GM12891 (cell line): ENCODE data around the gene TEKT2.

Source experiments
- DNase-seq: peaks from one replicate; pipeline ENCODE4 v3.0.0; 2011; ENCODE audit warnings: low spot score; ENCODE audit not compliant: insufficient read length
- FAIRE-seq: peaks from 2 replicates; lab custom pipeline; 2011; peaks lifted over from hg19 to GRCh38; lab: Jason Lieb, UNC
- PAX5 ChIP-seq: IDR thresholded peaks from 2 replicates; pipeline ENCODE4 v1.6.1; 2011; ENCODE audit warnings: low read length, moderate library complexity, mild to moderate bottlenecking; ENCODE audit not compliant: insufficient read depth, severe bottlenecking
- POLR2A ChIP-seq: IDR thresholded peaks from 2 replicates; pipeline ENCODE4 v1.6.1; 2011; ENCODE audit warnings: low read depth, low read length, control low read depth
- POLR2AphosphoS5 ChIP-seq: IDR thresholded peaks from 2 replicates; pipeline ENCODE4 v1.6.1; 2011; ENCODE audit warnings: low read depth, low read length, control low read depth
- POU2F2 ChIP-seq: IDR thresholded peaks from 2 replicates; pipeline ENCODE4 v1.6.1; 2011; ENCODE audit warnings: low read depth, mild to moderate bottlenecking, control low read depth, low read length, moderate library complexity
- SPI1 ChIP-seq: IDR thresholded peaks from 2 replicates; pipeline ENCODE4 v1.6.1; 2011; ENCODE audit warnings: low read depth, low read length, control low read depth
- TAF1 ChIP-seq: IDR thresholded peaks from 2 replicates; pipeline ENCODE4 v1.6.1; 2011; ENCODE audit warnings: low read depth, low read length, control low read depth

TEKT2 gene

GRCh38 chr1:36094621-36095061 is 10.7 kb downstream of the TEKT2 start:
- no peak for TF ChIP-seq TAF1
- no peak for TF ChIP-seq SPI1
- no peak for TF ChIP-seq POLR2AphosphoS5
- DNase-seq (no peak), FAIRE-seq (no peak)

DNA sequence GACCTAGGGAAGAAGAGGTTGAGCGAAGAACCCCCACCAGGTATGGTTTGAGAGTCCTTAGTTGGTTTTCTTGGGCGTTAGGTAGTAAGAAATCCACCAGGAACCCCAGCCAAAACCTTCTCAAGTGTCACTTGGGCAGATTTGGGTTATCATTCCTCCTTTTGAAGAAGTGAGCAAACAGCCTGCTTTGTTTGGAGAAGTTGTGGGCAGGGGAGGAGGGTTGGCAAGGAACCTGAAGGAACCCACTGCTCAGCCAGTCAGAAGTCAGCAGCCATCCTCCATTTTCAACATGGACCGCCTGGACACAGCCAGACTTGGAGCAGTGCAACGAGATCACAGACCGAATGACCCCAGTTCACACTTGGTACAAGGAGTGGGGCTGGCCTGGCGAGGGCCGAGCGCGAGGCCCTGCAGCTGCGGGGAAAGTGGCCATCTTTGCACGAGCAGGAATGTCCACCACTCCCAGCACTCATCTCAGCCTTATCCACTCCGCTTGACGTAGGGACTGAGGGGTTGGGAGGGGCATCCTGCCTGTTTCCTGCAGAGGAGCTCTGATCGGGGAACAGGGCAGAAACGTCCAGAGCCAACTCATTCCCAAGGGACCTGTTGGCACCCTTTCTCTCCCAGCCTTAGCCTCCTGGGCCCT is 12.0 kb downstream of the TEKT2 start:
- DNase-seq (no peak), FAIRE-seq (no peak)
- TF ChIP-seq POU2F2 = no peak
- no peak for TF ChIP-seq POLR2A
- TF ChIP-seq POLR2AphosphoS5 = no peak
- no peak for TF ChIP-seq SPI1
- no peak for TF ChIP-seq TAF1
- TF ChIP-seq PAX5 = no peak

GRCh38 chr1:36096500-36097432 is 12.9 kb downstream of the TEKT2 start:
- TF ChIP-seq POLR2AphosphoS5 (no peak), TAF1 (no peak), POU2F2 (no peak), PAX5 (no peak), SPI1 (no peak), POLR2A (no peak)
- no peak for DNase-seq

DNA sequence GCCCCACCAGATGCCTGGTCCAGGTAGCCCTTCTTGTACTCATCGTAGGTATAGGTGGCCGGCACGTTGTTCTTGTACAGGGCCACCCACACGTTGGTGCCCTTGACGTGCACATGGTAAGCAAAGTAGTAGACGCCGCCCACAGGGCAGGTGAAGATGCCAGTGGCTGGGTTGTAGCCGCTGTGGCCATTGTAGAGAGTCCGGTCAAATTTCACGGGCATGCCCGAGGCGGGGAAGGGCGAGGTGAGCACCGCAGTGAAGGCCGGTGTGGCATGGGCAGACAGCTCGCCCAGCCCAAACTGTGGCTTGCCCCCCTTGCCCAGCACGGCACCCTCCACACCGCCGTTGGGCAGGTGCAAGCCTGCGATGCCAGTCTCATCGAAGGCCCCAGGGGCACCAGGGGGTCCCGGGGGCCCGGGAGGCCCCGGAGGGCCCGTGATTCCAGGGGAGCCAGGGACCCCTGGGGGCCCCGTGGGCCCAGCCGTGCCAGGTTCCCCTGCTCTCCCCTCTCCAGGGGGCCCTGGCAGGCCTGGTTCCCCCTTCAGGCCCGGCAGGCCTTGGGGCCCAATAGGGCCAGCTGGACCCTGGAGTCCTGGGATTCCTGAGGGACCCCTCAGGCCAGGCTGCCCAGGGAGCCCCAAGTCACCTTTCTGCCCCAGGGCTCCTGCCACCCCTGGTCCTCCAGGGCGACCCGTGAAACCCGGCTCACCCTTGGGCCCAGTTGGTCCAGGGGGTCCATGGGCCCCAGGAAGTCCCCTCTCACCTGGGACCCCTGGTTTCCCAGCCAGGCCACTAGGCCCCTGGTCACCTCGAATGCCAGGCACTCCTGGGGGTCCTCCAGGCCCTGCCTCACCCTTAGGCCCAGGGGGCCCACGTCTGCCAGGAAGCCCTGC is 14.0 kb downstream of the TEKT2 start:
- no peak for FAIRE-seq
- DNase-seq = no peak

More at GRCh38 chr1:36096500-36097432, 12.9 kb downstream of the TEKT2 start:
- no peak for FAIRE-seq

GRCh38 chr1:36098650-36099365 is 14.9 kb downstream of the TEKT2 start:
- FAIRE-seq (no peak), DNase-seq (no peak)
- no peak for TF ChIP-seq POLR2A
- TF ChIP-seq POU2F2 = no peak
- no peak for TF ChIP-seq POLR2AphosphoS5
- no peak for TF ChIP-seq TAF1
- no peak for TF ChIP-seq PAX5
- no peak for TF ChIP-seq SPI1

More for the DNA sequence above, 14.0 kb downstream of the TEKT2 start:
- TF ChIP-seq POLR2A (no peak), POU2F2 (no peak), PAX5 (no peak), POLR2AphosphoS5 (no peak), TAF1 (no peak), SPI1 (no peak)

DNA sequence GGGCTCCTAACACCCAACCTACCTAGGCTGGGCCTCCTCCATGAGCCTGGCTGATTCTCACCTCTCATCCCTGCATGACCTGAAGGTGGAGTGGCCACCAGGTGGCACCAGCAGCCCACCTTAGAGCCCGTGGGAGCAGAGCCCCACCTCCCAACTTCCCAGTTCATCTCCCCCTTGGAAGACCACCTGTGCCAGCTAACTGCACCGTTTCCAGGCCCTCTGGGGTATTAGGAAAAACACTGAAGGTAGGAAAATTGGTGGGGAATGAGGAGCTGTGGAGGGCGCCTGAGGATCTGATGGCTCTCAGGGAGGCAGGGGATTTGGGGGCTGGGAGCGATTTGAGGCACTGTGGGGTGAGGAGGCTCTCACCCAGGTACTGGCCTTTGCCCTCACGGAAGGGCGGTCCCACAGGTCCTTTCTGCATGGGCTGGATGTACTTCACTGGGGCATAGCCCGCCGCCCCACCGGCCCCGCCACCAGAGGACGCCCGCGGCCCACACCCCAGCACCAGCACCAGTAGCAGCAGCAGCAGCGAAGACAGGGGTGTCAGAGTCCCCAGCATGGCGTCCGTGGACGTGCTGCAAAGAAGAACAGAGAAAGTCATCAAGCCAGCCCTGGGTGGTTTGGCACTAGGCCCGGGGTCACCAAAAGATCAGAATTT is 15.9 kb downstream of the TEKT2 start:
- DNase-seq = peak; percentile 92
- TF ChIP-seq PAX5 (no peak), TAF1 (no peak), POLR2AphosphoS5 (no peak), POLR2A (no peak), POU2F2 (no peak), SPI1 (no peak)
- FAIRE-seq = peak; percentile 92

GRCh38 chr1:36100376-36100775 is 16.5 kb downstream of the TEKT2 start:
- no peak for FAIRE-seq
- no peak for DNase-seq
- TF ChIP-seq PAX5 (no peak), POLR2AphosphoS5 (no peak), POU2F2 (no peak)

GRCh38 chr1:36101546-36101945 is 17.7 kb downstream of the TEKT2 start:
- FAIRE-seq = no peak
- TF ChIP-seq TAF1 = no peak
- DNase-seq = no peak
